K562 (cell line): ENCODE results near the gene GALNT5. TPM values are rescaled to one million over a fixed set of nuclear protein-coding genes. Genes with fewer than 3 reads are reported as not detected.
A peak's percentile ranks its signal among the peaks of the same experiment; 100 is the strongest.

ENCODE experiments used
- BRD4 ChIP-seq: fragments of 200-600 bp; sonication (generic); IDR thresholded peaks from 2 replicates; pipeline ENCODE4 v1.6.1; 2017; ENCODE audit warnings: inconsistent platforms
- CBX5 ChIP-seq: IDR thresholded peaks from 2 replicates; pipeline ENCODE4 v1.6.1; 2014; ENCODE audit warnings: low read depth, borderline replicate concordance
- CSDE1 ChIP-seq, 2 experiments: fragments of 450-650 bp; IDR thresholded peaks; 2 replicates each; pipeline ENCODE4 v1.6.1; 2016; ENCODE audit warnings: mild to moderate bottlenecking in 1 of 2
- E2F3 ChIP-seq: fragments of 250-450 bp; sonication (Bioruptor Pico); IDR thresholded peaks from 2 replicates; pipeline ENCODE4 v1.4.0; 2020; ENCODE audit warnings: mild to moderate bottlenecking
- FOXP1 ChIP-seq: sonication (generic); formaldehyde crosslinking; IDR thresholded peaks from 2 replicates; pipeline ENCODE4 v1.8.0; 2022; ENCODE audit warnings: mild to moderate bottlenecking, missing genetic modification reagents
- KLF13 ChIP-seq: fragments of 450-650 bp; IDR thresholded peaks from 2 replicates; pipeline ENCODE4 v1.6.1; 2016; ENCODE audit warnings: missing genetic modification characterization, low read depth, mild to moderate bottlenecking, missing compliant biosample characterization, moderate library complexity, borderline replicate concordance
- L3MBTL2 ChIP-seq: fragments of 450-650 bp; IDR thresholded peaks from 2 replicates; pipeline ENCODE4 v1.6.1; 2016; ENCODE audit warnings: mild to moderate bottlenecking, moderate library complexity
- MAFF ChIP-seq: IDR thresholded peaks from 2 replicates; pipeline ENCODE4 v1.6.1; 2012; ENCODE audit warnings: low read length, improper control_type of control experiment
- MLX ChIP-seq, 2 experiments: fragments of 450-650 bp in 1 of 2; sonication (generic) in 1 of 2; formaldehyde crosslinking; conservative IDR thresholded peaks; 2 replicates each; pipeline versions ENCODE4 v1.4.0 to v1.8.1; 2020 to 2022; ENCODE audit warnings: mild to moderate bottlenecking in 1 of 2, missing genetic modification reagents in 1 of 2
- NCOA2 ChIP-seq, 2 experiments: fragments of 450-650 bp; IDR thresholded peaks; 2 replicates each; pipeline ENCODE4 v1.6.1; 2018; ENCODE audit warnings: mild to moderate bottlenecking in 2 of 2, moderate library complexity in 1 of 2; ENCODE audit not compliant: partially characterized antibody in 2 of 2
- SIRT6 ChIP-seq: IDR thresholded peaks from one replicate; pipeline ENCODE4 v1.6.1; 2012; ENCODE audit warnings: low read depth, mild to moderate bottlenecking, control low read depth, inconsistent platforms, low read length, moderate library complexity
- TCF3 ChIP-seq: sonication (generic); formaldehyde crosslinking; IDR thresholded peaks from 2 replicates; pipeline ENCODE4 v1.4.0; 2020; ENCODE audit warnings: mild to moderate bottlenecking, missing genetic modification reagents
- TFAM ChIP-seq: fragments of 250-450 bp; sonication (Bioruptor Pico); conservative IDR thresholded peaks from 2 replicates; pipeline ENCODE4 v1.5.0; 2021; ENCODE audit warnings: mild to moderate bottlenecking, moderate library complexity
- ZBTB2 ChIP-seq: fragments of 450-650 bp; IDR thresholded peaks from 2 replicates; pipeline ENCODE4 v1.6.1; 2016; ENCODE audit warnings: antibody characterized with exemption
- ZBTB43 ChIP-seq: sonication (generic); formaldehyde crosslinking; IDR thresholded peaks from 2 replicates; pipeline ENCODE4 v1.8.0; 2023; ENCODE audit warnings: mild to moderate bottlenecking, missing genetic modification reagents
- ZNF174 ChIP-seq: fragments of 250-450 bp; sonication (Bioruptor Pico); IDR thresholded peaks from 2 replicates; pipeline ENCODE4 v1.4.0; 2020; ENCODE audit warnings: mild to moderate bottlenecking
- ZNF175 ChIP-seq: fragments of 200-800 bp; sonication (Bioruptor generic); IDR thresholded peaks from 2 replicates; pipeline ENCODE4 v1.6.1; 2016; ENCODE audit warnings: low read depth, mild to moderate bottlenecking, missing genetic modification characterization, missing compliant biosample characterization
- ZNF212 ChIP-seq: fragments of 450-650 bp; formaldehyde crosslinking; IDR thresholded peaks from 2 replicates; pipeline ENCODE4 v1.4.0; 2020; ENCODE audit warnings: mild to moderate bottlenecking
- ZNF57 ChIP-seq: fragments of 450-650 bp; formaldehyde crosslinking; IDR thresholded peaks from 2 replicates; pipeline ENCODE4 v1.4.0; 2020; ENCODE audit warnings: mild to moderate bottlenecking, moderate library complexity
- ZNF584 ChIP-seq: fragments of 200-800 bp; sonication (Bioruptor generic); IDR thresholded peaks from 2 replicates; pipeline ENCODE4 v1.6.1; 2016; ENCODE audit warnings: low read depth, mild to moderate bottlenecking, missing genetic modification characterization, missing compliant biosample characterization
- ZNF668 ChIP-seq: fragments of 250-450 bp; sonication (Bioruptor Pico); IDR thresholded peaks from 2 replicates; pipeline ENCODE4 v1.8.0; 2022; ENCODE audit warnings: mild to moderate bottlenecking, inconsistent platforms
- ZNF740 ChIP-seq, 3 experiments: fragments of 200-800 bp in 1 of 3; sonication (Bioruptor generic) in 1 of 3; sonication (generic) in 1 of 3; formaldehyde crosslinking in 1 of 3; IDR thresholded peaks; 2 replicates each; pipeline versions ENCODE4 v1.6.1 to v1.8.0; 2016 to 2022; ENCODE audit warnings: mild to moderate bottlenecking in 2 of 3, missing compliant biosample characterization in 2 of 3, missing genetic modification characterization in 2 of 3, missing genetic modification reagents in 1 of 3
- ZNF766 ChIP-seq: fragments of 200-800 bp; sonication (Bioruptor generic); conservative IDR thresholded peaks from 2 replicates; pipeline ENCODE4 v1.6.1; 2016; ENCODE audit warnings: missing genetic modification characterization, missing compliant biosample characterization
- ZNF785 ChIP-seq: fragments of 250-450 bp; sonication (Bioruptor Pico); IDR thresholded peaks from 2 replicates; pipeline ENCODE4 v1.4.0; 2020; ENCODE audit warnings: mild to moderate bottlenecking
- polyA plus RNA-seq, 8 experiments: library from polyadenylated mRNA; depleted of rRNA in 4 of 8; stranded (reverse) in 5 of 8; unstranded in 3 of 8; fragments of >200 nt; fragmentation: Nextera tagmentation in 2 of 8; fragmentation: Illumina TruSeq in 1 of 8; extraction: Ambion mirVana in 2 of 8; extraction: Trizol in 1 of 8; gene quantifications; 2 replicates each; pipeline versions ENCODE4 v1.2.1 to v1.2.3, GENCODE V29; 2011 to 2014; ENCODE audit warnings: inconsistent platforms in 1 of 8, missing spikeins in 1 of 8
- total RNA-seq, 7 experiments: library from RNA; depleted of rRNA in 6 of 7; stranded (reverse); fragments of >200 nt in 6 of 7; fragmentation: Illumina TruSeq in 2 of 7; extraction: Trizol in 2 of 7; gene quantifications; 2 replicates each; pipeline versions ENCODE4 v1.2.1 to v1.2.3, GENCODE V29; 2011 to 2021; ENCODE audit warnings: low replicate concordance in 1 of 7

Gene GALNT5
- total and polyA plus RNA-seq, 9 of the 15 experiments (the other 6 are each of a cell fraction or from before 2014, with no cell fraction given) = 21.6 to 73.0 (median 54.7) TPM

GRCh38 chr2:157257312-157258252 lies at the start of gene GALNT5 (continued):
- TF ChIP-seq ZNF212 (CRISPR knock-in tag) = 0 out of 2 replicates have a peak, but pooled peaks have one; percentile 13
- peak; percentile 77; the same call in 1 of the 2 replicates for TF ChIP-seq ZBTB43
- TF ChIP-seq ZNF174 (CRISPR knock-in tag) = no peak
- no peak for TF ChIP-seq ZNF740 (CRISPR knock-in tag; IDR thresholded peaks at IDR 0.05)
- no peak for TF ChIP-seq ZNF740 (tag; IDR thresholded peaks at IDR 0.05)
- 0 out of 2 replicates have a peak, but pooled peaks have one; percentile 37 for TF ChIP-seq BRD4
- no peak for TF ChIP-seq KLF13 (tag)
- peak; percentile 55 for TF ChIP-seq L3MBTL2
- TF ChIP-seq MLX (CRISPR knock-in tag; conservative IDR thresholded peaks at IDR 0.05) = 0 out of 4 replicates have a peak, but pooled peaks of 1 of the 2 experiments have one; percentile 15
- TF ChIP-seq ZNF175 (CRISPR knock-in tag) = peak; percentile 36; the same call in 1 of the 2 replicates
- no peak for TF ChIP-seq ZNF766 (CRISPR knock-in tag)
- TF ChIP-seq TCF3 (CRISPR knock-in tag) = peak; percentile 62
- TF ChIP-seq SIRT6 = no peak
- TF ChIP-seq E2F3 (CRISPR knock-in tag) = no peak
- TF ChIP-seq ZNF57 (CRISPR knock-in tag) = no peak
- TF ChIP-seq TFAM = no peak
- TF ChIP-seq FOXP1 (CRISPR knock-in tag) = 0 out of 2 replicates have a peak, but pooled peaks have one; percentile 14
- TF ChIP-seq ZNF668 (CRISPR knock-in tag) = no peak
- no peak for TF ChIP-seq MAFF
- TF ChIP-seq CBX5 = 0 out of 2 replicates have a peak, but pooled peaks have one; percentile 18
- no peak for TF ChIP-seq ZNF584 (CRISPR knock-in tag)
- TF ChIP-seq CSDE1 (IDR thresholded peaks at IDR 0.05) = no peak
- peak; percentile 42; the same call in 1 of the 2 replicates for TF ChIP-seq ZBTB2
- TF ChIP-seq NCOA2 (IDR thresholded peaks at IDR 0.05; ENCODE audit: partially characterized antibody in 2 of 2) = no peak
- TF ChIP-seq ZNF785 (CRISPR knock-in tag) = no peak
